Measurements from ENCODE around the gene CDH24.

The CDH24 gene, protein sequence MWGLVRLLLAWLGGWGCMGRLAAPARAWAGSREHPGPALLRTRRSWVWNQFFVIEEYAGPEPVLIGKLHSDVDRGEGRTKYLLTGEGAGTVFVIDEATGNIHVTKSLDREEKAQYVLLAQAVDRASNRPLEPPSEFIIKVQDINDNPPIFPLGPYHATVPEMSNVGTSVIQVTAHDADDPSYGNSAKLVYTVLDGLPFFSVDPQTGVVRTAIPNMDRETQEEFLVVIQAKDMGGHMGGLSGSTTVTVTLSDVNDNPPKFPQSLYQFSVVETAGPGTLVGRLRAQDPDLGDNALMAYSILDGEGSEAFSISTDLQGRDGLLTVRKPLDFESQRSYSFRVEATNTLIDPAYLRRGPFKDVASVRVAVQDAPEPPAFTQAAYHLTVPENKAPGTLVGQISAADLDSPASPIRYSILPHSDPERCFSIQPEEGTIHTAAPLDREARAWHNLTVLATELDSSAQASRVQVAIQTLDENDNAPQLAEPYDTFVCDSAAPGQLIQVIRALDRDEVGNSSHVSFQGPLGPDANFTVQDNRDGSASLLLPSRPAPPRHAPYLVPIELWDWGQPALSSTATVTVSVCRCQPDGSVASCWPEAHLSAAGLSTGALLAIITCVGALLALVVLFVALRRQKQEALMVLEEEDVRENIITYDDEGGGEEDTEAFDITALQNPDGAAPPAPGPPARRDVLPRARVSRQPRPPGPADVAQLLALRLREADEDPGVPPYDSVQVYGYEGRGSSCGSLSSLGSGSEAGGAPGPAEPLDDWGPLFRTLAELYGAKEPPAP

DNA sequence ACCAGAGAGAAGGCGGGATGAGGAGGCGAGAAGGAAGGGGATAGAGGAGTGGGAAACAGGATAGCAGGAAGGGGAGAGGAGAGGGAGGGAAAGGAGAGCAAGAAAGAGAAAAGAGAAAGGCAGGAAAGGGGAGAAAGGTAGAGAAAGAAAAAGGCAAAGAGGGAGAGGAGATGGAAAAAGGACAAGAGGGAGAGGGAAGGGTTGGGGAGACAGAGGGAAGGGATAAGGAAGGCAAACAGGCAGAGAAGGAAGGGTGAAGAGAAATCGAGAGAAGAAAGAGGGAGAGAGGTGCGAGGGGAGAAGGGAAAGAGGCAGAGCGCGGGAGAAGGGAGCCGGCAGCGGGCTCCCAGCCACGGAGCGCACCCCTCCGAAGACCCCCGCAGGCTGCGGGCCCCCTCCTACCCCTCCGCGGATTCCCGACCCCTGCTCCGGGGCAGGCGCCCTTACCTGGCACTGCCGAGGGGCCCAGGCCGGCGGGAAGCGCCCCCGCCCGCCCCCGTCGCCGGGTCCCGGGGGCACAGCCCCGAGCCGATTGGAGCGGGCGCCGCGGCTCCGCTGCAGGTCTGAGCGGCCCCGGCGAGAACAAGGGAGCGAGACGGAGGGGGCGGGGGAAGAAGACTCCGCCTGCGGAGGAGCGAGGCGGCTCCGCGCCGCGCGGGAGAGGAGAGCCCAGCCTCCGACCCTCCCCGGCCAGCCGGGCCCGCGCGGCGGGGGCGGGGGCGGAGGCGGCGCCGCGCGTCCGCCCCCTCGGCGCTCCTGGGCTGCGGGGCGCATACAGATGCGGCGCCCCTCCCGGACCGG is at the start of gene CDH24:
TSS of gene CDH24 (minus strand) at position 565 of the 801 bp plus-strand sequence. CDS start 1,787 bp downstream, outside the sequence.
- peak; percentile 72 for DNase-seq

DNA sequence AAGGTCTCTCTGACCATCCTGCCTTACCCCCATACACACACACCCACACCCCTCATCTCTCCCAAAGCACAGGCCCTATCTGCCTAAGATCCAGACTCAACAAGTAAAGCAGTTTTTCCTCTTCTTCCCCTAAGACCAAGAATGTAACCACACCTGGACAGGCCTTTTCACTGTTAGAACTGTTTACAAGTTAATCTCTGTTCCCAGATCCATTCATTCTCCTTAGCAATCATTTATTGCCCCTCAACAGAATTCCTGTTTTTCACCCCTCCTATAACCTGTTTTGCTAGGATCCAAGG is 49.4 kb upstream of the CDH24 start:
- no peak for DNase-seq

DNA sequence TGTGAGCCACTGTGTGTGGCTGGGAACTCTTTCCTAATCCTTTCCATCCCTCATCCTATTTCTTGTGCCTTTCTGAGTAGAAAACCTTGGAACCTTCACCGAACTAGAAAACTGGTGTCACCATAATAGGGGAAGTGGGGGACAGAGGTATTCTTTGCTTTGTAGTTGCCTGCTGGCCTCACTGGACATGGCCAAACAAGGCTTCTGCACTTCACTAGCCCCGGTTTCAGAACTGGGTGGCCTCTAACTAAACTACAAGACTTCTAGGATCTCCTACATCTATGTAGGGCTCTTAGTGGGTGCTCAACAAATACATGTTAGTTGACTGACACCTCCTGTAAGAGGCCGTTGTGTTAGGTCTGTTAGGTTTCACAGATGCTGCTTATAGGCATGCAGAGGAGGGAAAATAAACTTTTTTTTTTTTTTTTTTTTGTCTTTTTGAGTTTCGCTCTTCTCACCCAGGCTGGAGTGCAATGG is 48.1 kb upstream of the CDH24 start:
- no peak for DNase-seq

DNA sequence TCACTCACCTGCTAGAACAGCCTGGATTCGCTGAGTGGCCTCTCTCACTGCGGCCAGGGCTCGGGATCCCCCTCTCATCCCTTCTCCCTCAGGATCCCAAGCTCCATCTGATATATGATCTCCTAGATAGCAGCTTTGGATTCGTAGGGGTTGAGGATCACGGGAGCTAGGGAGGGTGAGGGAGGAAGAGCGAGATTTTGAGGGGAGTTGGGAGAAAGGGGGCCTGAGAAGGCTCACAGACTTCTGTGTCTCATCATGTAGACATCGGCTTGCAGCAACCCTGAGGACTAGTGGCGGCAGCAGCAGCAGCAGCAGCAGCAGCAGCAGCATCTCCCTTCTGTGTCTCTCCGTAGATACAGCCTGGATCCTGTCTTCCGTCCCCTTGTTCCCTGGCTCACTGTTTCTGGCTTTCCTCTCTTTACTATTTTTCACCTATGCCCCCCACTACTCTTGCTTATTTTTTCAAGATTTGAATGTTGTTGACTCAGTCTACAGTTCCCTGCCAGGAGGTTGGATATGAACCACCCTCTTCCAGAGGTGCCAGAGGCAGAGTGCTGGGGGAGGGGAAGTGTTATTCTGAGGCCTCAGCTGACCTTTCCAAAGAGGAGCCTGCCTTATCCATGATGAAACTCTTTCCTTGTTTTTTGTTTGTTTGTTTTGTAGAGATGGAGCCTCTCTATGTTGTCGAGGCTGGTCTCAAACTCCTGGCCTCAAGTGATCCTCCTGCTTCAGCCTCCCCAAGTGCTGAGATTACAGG is 47.4 kb upstream of the CDH24 start, which contains the start of gene CIROP:
TSS of gene CIROP (minus strand) at position 399 of the 757 bp plus-strand sequence. CDS start at position 330, 69 bp downstream.
- DNase-seq: no peak

DNA sequence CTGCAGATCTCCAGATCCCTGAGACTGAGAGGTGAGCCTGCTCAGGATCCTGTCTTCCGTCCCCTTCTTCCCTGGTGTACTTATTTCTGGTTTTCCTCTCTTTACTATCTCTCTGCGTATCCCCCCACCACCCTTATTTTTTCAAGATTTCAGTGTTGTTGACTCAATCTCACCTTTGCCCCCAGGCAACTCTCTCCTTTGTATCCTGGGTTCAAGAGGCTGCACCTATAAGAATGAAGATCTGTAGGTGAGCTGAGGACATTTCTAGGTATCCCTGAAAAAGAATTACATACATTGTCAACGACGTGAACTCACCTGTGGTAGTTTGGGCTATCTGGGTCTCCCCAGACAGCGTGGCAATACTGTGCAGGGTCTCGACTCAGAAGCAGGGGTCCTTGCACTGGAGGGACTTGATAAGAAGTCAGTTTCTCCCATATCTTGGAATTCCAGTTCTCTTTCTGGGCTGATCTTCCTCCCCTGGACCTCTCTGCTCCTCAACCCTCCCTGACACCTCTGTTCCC is 46.8 kb upstream of the CDH24 start:
- DNase-seq: no peak

DNA sequence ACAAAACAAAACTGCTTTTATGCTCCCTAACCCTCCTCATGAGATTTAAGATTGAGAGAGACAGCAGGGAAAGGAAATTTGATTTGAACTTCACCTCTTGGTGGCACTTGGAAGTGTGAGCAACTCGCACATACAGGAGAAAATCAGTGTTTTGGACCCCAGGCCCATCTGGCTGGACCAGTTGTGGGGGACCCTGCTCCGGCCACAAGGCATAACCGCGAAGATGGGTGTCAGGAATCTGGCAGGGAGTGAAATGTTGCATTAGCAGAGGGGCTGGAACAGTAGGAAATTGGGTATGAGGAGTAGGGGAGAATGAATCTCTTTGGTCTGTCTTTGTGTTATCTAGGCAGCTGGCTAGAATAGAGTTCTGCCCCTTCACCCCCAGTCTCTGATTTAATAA is 46.3 kb upstream of the CDH24 start:
- DNase-seq: no peak

DNA sequence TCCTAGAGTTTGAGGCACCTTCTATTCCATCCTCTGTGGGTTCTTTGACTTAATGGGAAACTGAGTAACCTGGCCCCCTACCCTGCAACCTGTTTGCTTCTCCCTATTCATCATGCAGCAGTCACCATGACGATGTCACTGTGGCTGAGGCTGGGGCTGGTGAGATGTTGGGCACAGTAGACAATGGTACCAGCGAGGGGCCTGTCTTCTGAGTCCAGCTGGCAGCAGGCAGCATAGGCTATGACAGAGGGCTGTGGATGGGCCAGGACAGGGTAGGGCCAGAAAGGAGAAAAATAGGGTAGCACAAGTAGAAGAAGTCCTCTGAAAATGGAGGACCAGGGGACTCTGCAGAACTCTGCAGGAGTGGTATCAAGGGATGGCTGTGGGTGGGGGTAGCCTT is 45.5 kb upstream of the CDH24 start:
- DNase-seq: no peak

DNA sequence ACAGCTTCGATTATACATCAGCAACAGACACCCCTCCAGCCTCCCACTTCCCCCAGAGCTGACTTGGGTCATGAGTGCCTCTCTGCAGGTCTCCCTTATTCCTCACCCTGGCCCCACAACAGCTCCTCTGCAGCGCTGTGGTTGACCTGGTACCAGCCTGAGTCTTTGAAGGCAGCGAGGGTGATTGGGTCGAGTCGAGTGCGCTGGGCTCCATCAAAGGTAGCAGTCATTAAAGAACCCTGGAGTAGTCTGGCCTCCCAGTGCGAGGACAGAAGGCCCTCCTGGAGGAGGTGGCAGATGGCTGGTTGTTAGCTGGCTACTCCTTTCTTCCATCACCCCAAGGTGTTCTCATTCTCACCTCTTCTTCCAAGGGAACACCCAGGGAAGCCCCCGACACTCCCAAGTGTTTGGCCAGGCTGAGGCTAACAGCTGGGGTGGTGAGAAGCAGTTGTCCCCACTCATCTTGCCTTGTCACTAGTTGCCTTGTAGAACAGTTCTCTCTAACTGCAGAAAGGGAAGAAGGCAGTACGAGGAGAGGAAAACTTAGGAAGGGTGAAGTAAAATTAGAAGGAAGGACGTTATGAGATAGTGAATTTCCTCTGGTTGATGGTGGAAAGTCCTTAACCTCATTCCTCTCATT is 44.8 kb upstream of the CDH24 start:
- no peak for DNase-seq

DNA sequence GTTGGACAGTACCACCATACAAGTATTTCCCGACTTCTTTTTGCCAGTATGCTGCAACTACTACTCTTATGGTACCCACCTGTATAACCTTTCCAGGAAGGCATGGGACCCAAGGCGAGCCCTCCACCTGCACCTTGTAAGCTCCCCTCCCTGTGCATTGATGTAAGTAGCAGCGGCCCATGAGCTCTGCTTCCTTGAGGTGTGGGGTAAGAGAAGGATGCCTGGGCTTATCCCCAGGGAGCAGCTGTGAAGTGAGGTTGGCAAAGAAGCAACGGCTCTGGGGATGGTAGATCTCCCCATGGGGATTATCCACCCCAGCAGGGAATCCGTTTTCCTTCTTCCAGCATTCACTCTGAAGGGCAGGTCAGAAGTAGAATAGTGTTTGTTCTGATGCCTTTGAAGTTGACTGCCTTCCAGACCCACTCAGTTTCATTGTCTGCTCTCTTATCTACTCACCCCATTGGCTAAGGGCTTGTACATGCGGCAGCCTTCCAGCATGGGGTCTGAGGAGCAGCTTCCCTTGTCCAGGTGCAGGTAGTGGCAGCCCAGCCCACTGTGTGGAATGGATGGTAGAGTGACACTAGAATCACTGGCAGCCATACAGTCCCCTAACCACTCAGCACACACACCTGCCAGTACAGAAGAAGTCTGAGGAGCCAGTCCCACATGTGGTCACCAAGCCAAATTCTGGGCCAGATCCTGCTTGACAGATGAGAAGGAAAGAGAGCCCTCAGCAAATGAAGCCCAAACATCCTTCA is 44.1 kb upstream of the CDH24 start:
- no peak for DNase-seq

DNA sequence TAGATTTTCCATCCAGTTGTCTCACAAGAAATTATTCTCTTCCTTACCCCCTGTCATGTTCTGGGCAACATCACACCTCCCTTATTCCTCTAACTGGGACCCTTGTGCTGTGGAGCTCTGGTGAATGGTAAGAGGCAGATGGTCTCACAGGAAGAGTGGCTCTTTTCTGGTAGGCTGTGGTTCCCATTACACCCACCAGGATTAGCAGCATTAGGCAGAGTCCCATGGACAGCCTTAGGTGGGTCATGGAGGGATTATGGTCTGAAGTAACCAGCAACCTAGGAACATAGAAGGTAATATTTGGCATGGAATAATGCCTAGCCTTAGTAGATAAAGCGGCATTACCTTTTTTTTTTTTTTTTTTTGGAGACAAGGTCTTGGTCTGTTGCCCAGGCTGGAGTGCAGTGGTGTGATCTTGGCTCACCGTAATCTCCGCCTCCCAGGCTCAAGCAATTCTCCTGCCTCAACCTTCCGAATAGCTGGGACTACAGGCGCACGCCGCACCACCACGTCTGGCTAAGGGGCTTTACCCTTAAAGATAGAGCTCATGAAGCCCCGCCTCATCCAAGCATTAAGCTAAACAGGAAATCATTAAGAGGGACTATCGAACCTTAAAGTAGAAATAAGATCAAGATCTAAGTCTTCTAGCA is 42.0 kb upstream of the CDH24 start:
- DNase-seq: no peak

DNA sequence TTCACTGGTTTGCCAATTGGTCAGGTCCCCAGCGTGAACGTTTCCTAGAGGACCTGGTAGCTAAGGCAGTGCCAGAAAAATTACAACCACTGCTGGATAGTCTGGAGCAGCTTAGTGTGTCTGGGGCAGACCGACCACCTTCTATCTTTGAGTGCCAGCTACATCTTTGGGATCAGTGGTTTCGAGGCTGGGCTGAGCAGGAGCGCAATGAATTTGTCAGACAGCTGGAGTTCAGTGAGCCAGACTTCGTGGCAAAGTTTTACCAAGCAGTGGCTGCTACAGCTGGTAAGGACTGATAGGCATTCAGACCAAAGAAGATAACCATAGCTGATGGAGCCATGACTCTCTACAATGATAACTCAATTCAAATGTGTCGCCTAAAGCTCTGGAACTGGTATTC is 40.5 kb upstream of the CDH24 start:
- no peak for DNase-seq

DNA sequence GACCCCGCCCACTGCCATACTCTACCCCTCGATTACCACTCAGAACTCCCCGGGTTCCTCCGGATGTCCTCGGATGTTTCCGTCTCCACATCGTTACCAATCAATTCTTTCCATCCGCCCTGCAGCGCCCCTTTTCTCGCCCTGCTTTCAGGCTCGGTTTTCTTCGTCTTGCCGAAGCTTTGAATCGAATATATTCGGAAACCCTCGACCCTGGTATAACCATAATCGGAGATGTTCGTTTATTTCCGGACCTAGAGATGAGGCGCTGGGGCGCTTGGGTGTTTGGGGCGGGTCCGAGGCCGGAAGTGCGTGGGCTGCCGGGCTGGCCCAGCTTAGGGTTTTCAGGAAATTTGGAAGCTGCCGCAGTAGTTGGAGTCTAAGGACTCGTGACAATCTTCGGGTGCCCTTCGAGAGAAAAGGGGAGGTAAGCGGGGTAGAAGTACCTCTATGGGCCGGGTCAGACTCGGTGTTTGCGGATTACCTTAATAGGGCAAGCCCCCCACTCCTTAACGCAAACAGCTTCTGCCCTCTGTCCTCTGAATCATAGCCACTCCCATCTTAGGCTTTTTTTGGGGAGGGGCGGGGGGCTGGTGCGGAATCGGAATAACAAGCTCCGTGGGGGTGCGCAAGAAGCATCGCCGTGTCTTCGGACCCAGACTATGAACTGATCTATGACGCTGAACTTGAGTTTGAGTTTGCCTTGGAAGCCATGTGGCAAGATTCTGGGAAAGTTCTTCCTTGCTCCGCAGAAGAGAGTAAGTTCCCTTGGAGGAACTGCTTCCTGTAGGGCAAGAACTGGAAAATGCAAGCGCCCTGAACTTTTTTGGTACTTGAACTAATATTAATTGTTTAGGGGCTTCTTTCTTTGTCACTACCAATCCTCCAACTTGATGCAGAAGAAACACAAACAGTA is 38.1 kb upstream of the CDH24 start, which contains the start of gene C14orf119:
TSS of gene C14orf119 (plus strand) at position 310 of the 913 bp plus-strand sequence. CDS start 2,154 bp downstream, outside the sequence.
- DNase-seq: peak; percentile 99

DNA sequence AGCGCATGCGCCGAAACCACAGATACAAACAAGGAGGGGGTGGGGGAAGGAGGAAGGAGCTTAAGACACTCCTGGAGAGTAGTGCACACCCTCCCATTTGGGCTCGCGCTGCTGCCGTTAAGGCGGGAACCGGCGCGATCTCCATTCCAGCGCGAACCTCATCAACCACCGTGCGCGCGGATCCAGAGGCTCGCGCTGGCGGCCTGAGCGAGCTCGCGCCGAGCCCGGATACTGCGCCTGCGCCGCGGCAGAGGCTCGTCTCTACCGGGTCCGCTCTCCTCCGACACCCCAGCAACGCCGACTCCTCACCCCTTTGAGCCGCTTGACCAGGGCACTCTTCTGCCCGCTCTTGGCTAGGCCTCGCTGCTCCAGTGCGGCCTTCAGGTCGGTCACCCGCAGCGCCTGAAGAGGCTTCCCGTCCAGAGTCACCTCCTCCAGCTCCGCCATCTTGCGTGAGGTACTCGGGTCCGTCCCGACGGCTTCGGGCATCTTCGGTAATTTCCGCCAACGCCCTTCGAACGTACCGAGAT is 37.4 kb upstream of the CDH24 start, which contains the start of gene ACIN1:
TSS of gene ACIN1 (minus strand) at position 471 of the 530 bp plus-strand sequence. CDS start at position 447, 24 bp downstream.
- DNase-seq: peak; percentile 70

DNA sequence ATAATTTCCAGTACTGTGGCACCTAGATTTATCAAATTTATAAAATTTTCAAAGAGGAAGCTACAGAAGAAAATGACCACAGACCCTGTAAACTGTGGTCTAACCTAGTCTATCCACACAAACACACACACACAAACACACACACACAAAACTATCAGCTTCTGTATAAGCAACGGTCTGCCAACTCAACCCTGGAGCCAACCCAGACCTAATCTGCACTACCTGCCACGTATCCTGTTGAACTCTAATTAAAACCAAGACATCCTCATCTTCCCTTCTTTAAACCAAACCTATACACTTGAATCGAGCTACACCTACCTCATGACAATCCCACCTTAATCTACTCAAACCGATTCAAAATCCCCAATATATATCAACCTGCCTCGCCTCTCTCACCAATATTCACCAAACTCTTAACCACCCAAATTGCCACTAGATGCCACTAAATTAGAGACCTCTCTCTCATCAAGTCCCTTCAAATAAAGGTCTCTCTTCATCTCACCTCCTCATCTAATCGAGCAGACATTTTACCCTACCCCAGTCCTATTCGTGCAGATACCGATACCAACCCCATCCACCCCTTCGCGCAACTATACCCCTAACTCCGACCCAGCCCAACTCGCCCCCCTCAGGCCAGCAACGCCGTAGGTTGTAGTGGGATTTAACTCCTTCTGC is 36.8 kb upstream of the CDH24 start:
- no peak for DNase-seq

DNA sequence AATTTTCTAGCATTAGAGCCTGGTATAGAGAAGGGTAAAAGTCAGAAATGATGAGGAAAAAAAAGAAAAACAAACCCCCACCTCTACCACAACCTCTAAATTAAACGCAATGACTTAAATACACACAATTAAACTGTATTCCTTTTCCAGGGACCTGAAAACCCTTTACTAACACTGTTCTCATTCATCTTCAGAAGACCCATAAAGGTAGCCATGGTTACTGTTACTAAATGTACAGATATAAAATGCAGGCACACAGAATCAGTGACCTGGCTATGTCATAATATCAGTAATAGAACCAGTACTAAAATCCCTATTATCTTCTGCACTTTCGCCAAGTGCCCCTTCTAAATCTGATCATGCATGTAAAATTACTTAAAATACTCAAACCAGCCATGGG is 36.2 kb upstream of the CDH24 start:
- DNase-seq: no peak

DNA sequence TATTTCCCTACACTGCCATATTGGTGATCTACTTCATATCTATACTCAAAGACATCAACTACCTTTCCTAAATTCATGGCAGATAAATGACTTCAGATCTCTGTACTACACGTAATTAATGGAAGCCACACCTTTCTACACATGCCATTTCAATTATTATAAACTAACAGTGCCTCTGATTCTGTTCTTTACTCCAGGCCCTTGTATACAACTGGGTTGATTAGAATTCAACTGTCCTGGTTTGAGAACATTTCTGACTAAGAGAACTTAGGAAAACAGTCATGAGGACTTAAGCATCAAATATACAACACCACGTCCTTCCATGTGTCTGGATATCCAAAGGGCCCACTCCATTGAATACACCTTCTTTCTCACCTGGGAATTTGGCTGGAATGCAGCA is 35.8 kb upstream of the CDH24 start:
- DNase-seq: no peak

DNA sequence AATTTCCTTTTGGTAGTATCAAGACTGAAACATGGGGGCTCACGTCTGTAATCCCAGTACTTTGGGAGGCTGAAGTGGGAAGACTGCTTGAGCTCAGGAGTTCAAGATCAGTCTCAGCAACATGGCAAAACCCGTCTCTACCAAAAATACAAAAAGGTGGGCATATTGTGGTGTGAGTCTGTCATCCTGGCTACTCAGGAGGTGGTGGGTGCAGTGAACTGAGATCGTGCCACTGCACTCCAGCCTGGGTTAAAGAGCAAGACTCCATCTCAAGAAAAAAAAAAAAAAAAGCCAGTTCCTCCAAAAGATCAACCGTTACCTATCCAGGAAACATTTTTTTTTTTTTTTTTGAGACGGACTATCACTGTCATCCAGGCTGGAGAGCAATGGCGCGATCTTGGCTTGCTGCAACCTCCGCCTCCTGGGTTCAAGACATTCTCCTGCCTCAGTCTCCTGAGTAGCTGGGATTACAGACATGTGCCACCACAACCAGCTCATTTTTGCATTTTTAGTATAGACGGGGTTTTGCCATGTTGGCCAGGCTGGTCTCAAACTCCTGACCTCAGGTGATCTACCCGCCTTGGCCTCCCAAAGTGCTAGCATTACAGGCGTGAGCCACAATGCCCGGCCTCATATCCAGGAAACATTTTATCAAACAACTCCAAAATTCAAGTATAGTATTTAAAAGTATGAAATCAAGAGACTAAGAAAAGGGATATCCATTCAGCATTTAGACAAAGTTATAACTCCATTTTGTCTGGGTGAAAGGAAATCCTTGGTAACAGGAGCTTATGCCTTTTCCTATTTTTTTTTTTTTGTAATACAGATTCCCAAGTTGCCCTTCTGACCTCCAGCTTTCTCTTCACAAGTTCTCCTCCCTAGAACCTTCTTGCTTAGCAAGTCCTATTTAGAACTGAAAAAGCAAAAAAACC is 34.2 kb upstream of the CDH24 start:
- DNase-seq: no peak
